MM.1S (cell line): ENCODE measurements around the gene ELMO3.

Experiments
- DNase-seq: peaks from one replicate; pipeline ENCODE4 v3.0.0-alpha.2; 2015
- H2AFZ ChIP-seq: fragments of 300-600 bp; sonication (generic); 2 replicates; pipeline ENCODE4 v1.6.0; 2016; ENCODE audit warnings: antibody characterized with exemption, low read length
- H3F3A ChIP-seq: fragments of 300-600 bp; sonication (generic); 2 replicates; pipeline ENCODE4 v1.6.1; 2016; ENCODE audit warnings: mild to moderate bottlenecking, antibody characterized with exemption, low read length, moderate library complexity, mixed read lengths; ENCODE audit not compliant: insufficient read depth
- H3K27ac ChIP-seq: fragments of 300-600 bp; sonication (generic); 2 replicates; pipeline ENCODE4 v1.5.1; 2016; ENCODE audit warnings: mild to moderate bottlenecking, low read length
- H3K27me3 ChIP-seq: fragments of 300-600 bp; sonication (generic); replicated peaks from 2 replicates; pipeline ENCODE4 v1.6.0; 2016; ENCODE audit warnings: low read length; ENCODE audit not compliant: insufficient read depth
- H3K36me3 ChIP-seq: fragments of 300-600 bp; sonication (generic); replicated peaks from 2 replicates; pipeline ENCODE4 v1.6.1; 2016; ENCODE audit warnings: mild to moderate bottlenecking, low read length, mixed read lengths; ENCODE audit not compliant: insufficient read depth
- H3K4me1 ChIP-seq: fragments of 300-600 bp; sonication (generic); 2 replicates; pipeline ENCODE4 v1.6.1; 2016; ENCODE audit warnings: low read length, mixed read lengths
- H3K4me2 ChIP-seq: fragments of 300-600 bp; sonication (generic); 2 replicates; pipeline ENCODE4 v1.6.0; 2016; ENCODE audit warnings: low read depth, low read length
- H3K4me3 ChIP-seq: fragments of 300-600 bp; sonication (generic); 2 replicates; pipeline ENCODE4 v1.5.1; 2016; ENCODE audit warnings: low read length, mixed read lengths
- H3K79me2 ChIP-seq: fragments of 300-600 bp; sonication (generic); 2 replicates; pipeline ENCODE4 v1.6.1; 2016; ENCODE audit warnings: mixed run types, low read length, mixed read lengths
- H3K9ac ChIP-seq: fragments of 300-600 bp; sonication (generic); 2 replicates; pipeline ENCODE4 v1.6.1; 2016; ENCODE audit warnings: low read length, mixed read lengths
- H3K9me2 ChIP-seq: fragments of 300-600 bp; sonication (generic); replicated peaks from 2 replicates; pipeline ENCODE4 v1.6.1; 2016; ENCODE audit warnings: mild to moderate bottlenecking, low read length, mixed read lengths; ENCODE audit not compliant: insufficient read depth
- H3K9me3 ChIP-seq: fragments of 300-600 bp; sonication (generic); replicated peaks from 2 replicates; pipeline ENCODE4 v1.6.1; 2016; ENCODE audit warnings: mild to moderate bottlenecking, low read length, mixed read lengths; ENCODE audit not compliant: insufficient read depth
- H4K20me1 ChIP-seq: fragments of 300-600 bp; sonication (generic); 2 replicates; pipeline ENCODE4 v1.6.1; 2016; ENCODE audit warnings: mild to moderate bottlenecking, low read length, moderate library complexity, mixed read lengths; ENCODE audit not compliant: insufficient read depth
- EZH2 ChIP-seq: fragments of 300-600 bp; sonication (generic); optimal IDR thresholded peaks from 2 replicates; pipeline ENCODE3; 2017; ENCODE audit warnings: low read depth, mild to moderate bottlenecking, antibody characterized with exemption, low read length, mixed read lengths
- EZH2phosphoT487 ChIP-seq: fragments of 300-600 bp; sonication (generic); IDR thresholded peaks from 2 replicates; pipeline ENCODE4 v1.6.1; 2018; ENCODE audit warnings: antibody characterized with exemption, low read length
- TF ChIP-seq, protein P1 (sequence below): fragments of 300-600 bp; sonication (generic); IDR thresholded peaks from 2 replicates; pipeline ENCODE4 v1.5.1; 2016; ENCODE audit warnings: antibody characterized with exemption, low read length, mixed read lengths

ELMO3 gene

DNA sequence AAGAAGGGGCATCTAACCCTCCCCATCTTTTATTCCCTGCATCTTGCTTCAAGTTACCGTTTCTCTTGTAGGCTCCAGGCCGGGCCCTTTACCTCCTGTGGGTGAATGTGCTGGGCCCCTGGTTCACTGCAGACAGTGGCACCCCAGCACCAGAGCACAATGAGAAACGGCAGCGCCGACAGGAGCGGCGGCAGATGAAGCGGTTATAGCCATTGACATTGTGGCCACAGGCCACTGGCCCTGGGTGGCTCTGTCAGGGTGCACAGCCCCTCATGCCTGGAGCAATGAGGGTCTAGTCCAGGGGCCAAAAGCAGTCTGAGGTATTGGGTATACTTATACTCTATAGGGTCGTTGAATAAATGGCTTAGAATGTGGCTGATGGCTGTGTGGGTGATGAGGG is 30.0 kb downstream of the ELMO3 start:
- H3K9ac ChIP-seq: no peak overlapping the region
- H3K4me3 ChIP-seq: no peak overlapping the region
- DNase-seq: no peak
- H3K27me3 ChIP-seq: no peaks in the 10 kb centered on the region
- H3K27ac ChIP-seq: no peak overlapping the region
- H4K20me1 ChIP-seq: no peaks in the 10 kb centered on the region
- H3K36me3 ChIP-seq: no peaks in the 10 kb centered on the region; the same call in 1 of the 2 replicates
- H3K4me2 ChIP-seq: no peak overlapping the region
- H3K9me3 ChIP-seq: no peaks in the 10 kb centered on the region
- H2AFZ ChIP-seq: no peak overlapping the region
- H3K79me2 ChIP-seq: peaks cover 31% of the 10 kb centered on the region
- peaks cover 12% of the 10 kb centered on the region for H3K4me1 ChIP-seq
- H3F3A ChIP-seq: no peaks in the 10 kb centered on the region; the same call in 1 of the 2 replicates
- H3K9me2 ChIP-seq: no peaks in the 10 kb centered on the region
- TF ChIP-seq EZH2phosphoT487 (no peak), EZH2 (no peak)
- TF ChIP-seq, protein P1, sequence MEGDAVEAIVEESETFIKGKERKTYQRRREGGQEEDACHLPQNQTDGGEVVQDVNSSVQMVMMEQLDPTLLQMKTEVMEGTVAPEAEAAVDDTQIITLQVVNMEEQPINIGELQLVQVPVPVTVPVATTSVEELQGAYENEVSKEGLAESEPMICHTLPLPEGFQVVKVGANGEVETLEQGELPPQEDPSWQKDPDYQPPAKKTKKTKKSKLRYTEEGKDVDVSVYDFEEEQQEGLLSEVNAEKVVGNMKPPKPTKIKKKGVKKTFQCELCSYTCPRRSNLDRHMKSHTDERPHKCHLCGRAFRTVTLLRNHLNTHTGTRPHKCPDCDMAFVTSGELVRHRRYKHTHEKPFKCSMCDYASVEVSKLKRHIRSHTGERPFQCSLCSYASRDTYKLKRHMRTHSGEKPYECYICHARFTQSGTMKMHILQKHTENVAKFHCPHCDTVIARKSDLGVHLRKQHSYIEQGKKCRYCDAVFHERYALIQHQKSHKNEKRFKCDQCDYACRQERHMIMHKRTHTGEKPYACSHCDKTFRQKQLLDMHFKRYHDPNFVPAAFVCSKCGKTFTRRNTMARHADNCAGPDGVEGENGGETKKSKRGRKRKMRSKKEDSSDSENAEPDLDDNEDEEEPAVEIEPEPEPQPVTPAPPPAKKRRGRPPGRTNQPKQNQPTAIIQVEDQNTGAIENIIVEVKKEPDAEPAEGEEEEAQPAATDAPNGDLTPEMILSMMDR: no peak

- no peaks in the 10 kb centered on the region for H3K9me2 ChIP-seq
- no peak overlapping the region for H3K9ac ChIP-seq
- no peaks in the 10 kb centered on the region; the same call in none of the 2 replicates for H3F3A ChIP-seq
- H3K4me2 ChIP-seq: no peak overlapping the region
- no peaks in the 10 kb centered on the region for H3K27me3 ChIP-seq
- no peaks in the 10 kb centered on the region; the same call in 1 of the 2 replicates for H3K36me3 ChIP-seq
- no peaks in the 10 kb centered on the region for H4K20me1 ChIP-seq
- H3K27ac ChIP-seq: no peak overlapping the region
- TF ChIP-seq EZH2phosphoT487: no peak
- TF ChIP-seq EZH2: no peak
- TF ChIP-seq, protein P1: no peak
- H3K4me3 ChIP-seq: no peak overlapping the region
- no peaks in the 10 kb centered on the region for H3K9me3 ChIP-seq
- no peak overlapping the region for H2AFZ ChIP-seq
- DNase-seq: no peak
- H3K4me1 ChIP-seq: peaks cover 12% of the 10 kb centered on the region
- peaks cover 31% of the 10 kb centered on the region for H3K79me2 ChIP-seq
Measured at GRCh38 chr16:67229906-67230808, 31.2 kb downstream of the ELMO3 start.

GRCh38 chr16:67230809-67231660 is 32.1 kb downstream of the ELMO3 start:
- H3K9me2 ChIP-seq: no peaks in the 10 kb centered on the region
- no peak overlapping the region for H3K4me3 ChIP-seq
- DNase-seq: no peak
- TF ChIP-seq EZH2 (no peak), EZH2phosphoT487 (no peak)
- TF ChIP-seq, protein P1: no peak
- no peaks in the 10 kb centered on the region for H3K9me3 ChIP-seq
- H3K79me2 ChIP-seq: peaks cover 31% of the 10 kb centered on the region
- H3K4me1 ChIP-seq: peaks cover 11% of the 10 kb centered on the region; the same call in 1 of the 2 replicates
- H3K36me3 ChIP-seq: no peaks in the 10 kb centered on the region; the same call in 1 of the 2 replicates
- no peak overlapping the region for H2AFZ ChIP-seq
- H3K4me2 ChIP-seq: no peak overlapping the region
- no peaks in the 10 kb centered on the region for H4K20me1 ChIP-seq
- no peaks in the 10 kb centered on the region; the same call in none of the 2 replicates for H3F3A ChIP-seq
- H3K27ac ChIP-seq: no peak overlapping the region
- no peak overlapping the region for H3K9ac ChIP-seq
- no peaks in the 10 kb centered on the region for H3K27me3 ChIP-seq
